GM12873 (cell line): ENCODE data around the gene ABCA5.

Source experiments
- CTCF ChIP-seq: IDR thresholded peaks from 2 replicates; pipeline ENCODE4 v1.5.1; 2012; ENCODE audit warnings: low read depth, mild to moderate bottlenecking, moderate library complexity, low read length, control low read depth; ENCODE audit not compliant: insufficient read depth; ENCODE audit errors: missing control alignments

Gene ABCA5

GRCh38 chr17:69235338-69236058 lies 91.4 kb downstream of the ABCA5 start:
- TF ChIP-seq CTCF, result peak; percentile 77

GRCh38 chr17:69232650-69233049 lies 94.3 kb downstream of the ABCA5 start:
- TF ChIP-seq CTCF, result no peak

GRCh38 chr17:69231521-69231920 lies 95.4 kb downstream of the ABCA5 start:
- TF ChIP-seq CTCF, result no peak

GRCh38 chr17:69230939-69231338 lies 96.0 kb downstream of the ABCA5 start:
- TF ChIP-seq CTCF, result no peak

- TF ChIP-seq CTCF, result no peak
These were observed 98.4 kb downstream of the ABCA5 start, which contains the start of gene ABCA10 for GRCh38 chr17:69228576-69228975. TSS of gene ABCA10 (minus strand) at chr17:69228824. CDS start at chr17:69225358, 3,466 bp downstream.

- TF ChIP-seq CTCF, result no peak
These were observed 98.9 kb downstream of the ABCA5 start for GRCh38 chr17:69228018-69228417.

- no peak for TF ChIP-seq CTCF
These were observed 99.4 kb downstream of the ABCA5 start for GRCh38 chr17:69227541-69227940.
